HCT116 (cell line): ENCODE data around the gene C20orf204. TPM values are rescaled to one million over a fixed set of nuclear protein-coding genes. Genes with fewer than 3 reads are reported as not detected.

Source experiments
- ATAC-seq: fragments of 200-7000 bp; cut with Tn5 transposase; 2 replicates; pipeline ENCODE4 v1.9.1; 2020; ENCODE audit warnings: mild to moderate bottlenecking, moderate library complexity
- BruUV-seq: library from RNA; stranded (reverse); fragments of 400-500 nt; replicated peaks from 2 replicates; lab custom pipeline; 2021; lab: Mats Ljungman, UMichigan
- CTCF ChIA-PET: fragments of 300-600 bp; sonication (Branson Sonifier 250); formaldehyde crosslinking; loops from one replicate; lab custom pipeline; 2021; ENCODE audit warnings: antibody characterized with exemption; lab: Charles Lee
- POLR2A ChIA-PET: fragments of 300-600, 350-600 bp; sonication (Branson Sonifier 250); formaldehyde crosslinking; loops from one replicate; lab custom pipeline; 2021; ENCODE audit warnings: antibody characterized with exemption; lab: Charles Lee
- RAD21 ChIA-PET, 2 experiments: fragments of 300-600 bp; sonication (Branson Sonifier 250); formaldehyde crosslinking; loops; one replicate each; lab custom pipeline; 2023; ENCODE audit warnings: low total read pairs in 2 of 2; ENCODE audit not compliant: uncharacterized antibody in 2 of 2, unreplicated experiment in 2 of 2, low non-redundant PET in 1 of 2; lab: Charles Lee
- DNase-seq: peaks from one replicate; pipeline ENCODE4 v3.0.0-alpha.2; 2010; ENCODE audit warnings: low read depth, low spot score
- H2AFZ ChIP-seq: fragments of 200-600 bp; shearing (Covaris generic), sonication (generic); 2 replicates; pipeline ENCODE4 v1.6.1; 2017; ENCODE audit warnings: low read depth, mixed run types, mixed read lengths, antibody characterized with exemption, low read length; ENCODE audit not compliant: poor library complexity, severe bottlenecking
- H3K27ac ChIP-seq: 2 replicates; pipeline ENCODE4 v1.5.1; 2012; ENCODE audit warnings: low read depth, low read length
- H3K27me3 ChIP-seq: fragments of 200-600 bp; sonication (generic); 2 replicates; pipeline ENCODE4 v1.6.1; 2016; ENCODE audit warnings: mixed run types, low read length, mixed read lengths; ENCODE audit not compliant: insufficient read depth
- H3K36me3 ChIP-seq, 2 experiments: fragments of 200-500 bp in 1 of 2; fragments of 200-600 bp in 1 of 2; sonication (Bioruptor generic) in 1 of 2; sonication (generic) in 1 of 2; 2 replicates each; pipeline versions ENCODE4 v1.5.1 to v1.6.1; 2014 to 2016; ENCODE audit warnings: low read length in 2 of 2, inconsistent platforms in 1 of 2, mixed read lengths in 1 of 2, mixed run types in 1 of 2; ENCODE audit not compliant: insufficient read depth in 2 of 2, control insufficient read depth in 1 of 2
- H3K4me1 ChIP-seq, 2 experiments: fragments of 200-600 bp in 1 of 2; sonication (generic) in 1 of 2; 2 replicates each; pipeline versions ENCODE4 v1.5.1 to v1.6.1; 2012 to 2017; ENCODE audit warnings: low read length in 2 of 2, inconsistent platforms in 1 of 2, mild to moderate bottlenecking in 1 of 2, mixed read lengths in 1 of 2, mixed run types in 1 of 2, moderate library complexity in 1 of 2; ENCODE audit not compliant: insufficient read depth in 2 of 2, control insufficient read depth in 1 of 2
- H3K4me2 ChIP-seq: fragments of 200-600 bp; sonication (generic); 2 replicates; pipeline ENCODE4 v1.6.1; 2017; ENCODE audit warnings: mixed run types, low read length, mixed read lengths
- H3K4me3 ChIP-seq, 2 experiments: fragments of 200-600 bp in 1 of 2; sonication (generic) in 1 of 2; replicated peaks in 1 of 2; 2 replicates each; pipeline ENCODE4 v1.5.1; 2011 to 2016; ENCODE audit warnings: low read length in 2 of 2, control low read depth in 1 of 2, low read depth in 1 of 2, mild to moderate bottlenecking in 1 of 2, mixed read lengths in 1 of 2, mixed run types in 1 of 2
- H3K79me2 ChIP-seq: fragments of 200-600 bp; sonication (generic); 2 replicates; pipeline ENCODE4 v1.6.1; 2017; ENCODE audit warnings: mild to moderate bottlenecking, mixed run types, low read length, moderate library complexity, mixed read lengths; ENCODE audit not compliant: insufficient read depth
- H3K9ac ChIP-seq: fragments of 200-600 bp; sonication (generic); 2 replicates; pipeline ENCODE4 v1.6.1; 2016; ENCODE audit warnings: low read length, mixed read lengths
- H3K9me2 ChIP-seq: fragments of 200-600 bp; sonication (generic), shearing (Covaris generic); 2 replicates; pipeline ENCODE4 v1.6.1; 2017; ENCODE audit warnings: mixed run types, mild to moderate bottlenecking, moderate library complexity; ENCODE audit not compliant: insufficient read depth
- H3K9me3 ChIP-seq, 2 experiments: fragments of 200-500 bp in 1 of 2; fragments of 200-600 bp in 1 of 2; sonication (Bioruptor generic) in 1 of 2; sonication (generic) in 1 of 2; 2 replicates each; pipeline ENCODE4 v1.6.1; 2014 to 2017; ENCODE audit warnings: low read length in 2 of 2, mixed read lengths in 2 of 2, inconsistent platforms in 1 of 2, low read depth in 1 of 2, mild to moderate bottlenecking in 1 of 2, mixed run types in 1 of 2, moderate library complexity in 1 of 2; ENCODE audit not compliant: control insufficient read depth in 1 of 2, insufficient read depth in 1 of 2
- H4K20me1 ChIP-seq: fragments of 200-600 bp; sonication (generic), shearing (Covaris generic); 2 replicates; pipeline ENCODE4 v1.6.1; 2017; ENCODE audit warnings: mixed run types, mild to moderate bottlenecking, moderate library complexity; ENCODE audit not compliant: insufficient read depth
- ATF3 ChIP-seq: IDR thresholded peaks from 2 replicates; pipeline ENCODE4 v1.6.1; 2012
- CBX3 ChIP-seq: IDR thresholded peaks from 2 replicates; pipeline ENCODE4 v1.6.1; 2012; ENCODE audit warnings: low read depth
- CTCF ChIP-seq, 3 experiments: fragments of 200-600 bp in 1 of 3; sonication (generic) in 1 of 3; IDR thresholded peaks in 2 of 3; conservative IDR thresholded peaks in 1 of 3; 2 replicates each; pipeline ENCODE4 v1.5.1; 2012 to 2017; ENCODE audit warnings: low read depth in 2 of 3, low read length in 2 of 3, antibody characterized with exemption in 1 of 3, borderline replicate concordance in 1 of 3, control low read depth in 1 of 3, mild to moderate bottlenecking in 1 of 3, mixed read lengths in 1 of 3, mixed run types in 1 of 3, moderate library complexity in 1 of 3; ENCODE audit not compliant: insufficient read depth in 1 of 3
- EGR1 ChIP-seq: IDR thresholded peaks from 2 replicates; pipeline ENCODE4 v1.6.1; 2012; ENCODE audit warnings: low read depth
- FOSL1 ChIP-seq: IDR thresholded peaks from 2 replicates; pipeline ENCODE4 v1.6.1; 2012; ENCODE audit warnings: low read depth
- MAX ChIP-seq: IDR thresholded peaks from 2 replicates; pipeline ENCODE4 v1.6.1; 2012
- POLR2AphosphoS5 ChIP-seq: IDR thresholded peaks from 2 replicates; pipeline ENCODE4 v1.6.1; 2011; ENCODE audit warnings: mild to moderate bottlenecking, low read depth, low read length, moderate library complexity
- SRF ChIP-seq: IDR thresholded peaks from 2 replicates; pipeline ENCODE4 v1.6.1; 2012; ENCODE audit warnings: low read depth
- YY1 ChIP-seq: IDR thresholded peaks from 2 replicates; pipeline ENCODE4 v1.6.1; 2011; ENCODE audit warnings: low read length, low read depth, moderate library complexity, mild to moderate bottlenecking; ENCODE audit not compliant: insufficient replicate concordance; ENCODE audit errors: extremely low read depth
- ZFX ChIP-seq: fragments of 450-650 bp; IDR thresholded peaks from 2 replicates; pipeline ENCODE4 v1.6.1; 2017
- intact Hi-C: fragments of 100-400 bp; cut with micrococcal nuclease; formaldehyde crosslinking; loops from 2 replicates; pipeline ENCODE4 v1.10.0; 2022
- total RNA-seq: library from RNA; stranded (reverse); gene quantifications from one replicate; pipeline ENCODE4 v1.2.1, GENCODE V29; 2021; ENCODE audit not compliant: unreplicated experiment

The C20orf204 gene
- total RNA-seq, 1 experiment from 2014 or later, result 2.5 TPM

GRCh38 chr20:64006902-64007301 is 29.1 kb upstream of the C20orf204 start:
- TF ChIP-seq EGR1 (no peak), CBX3 (no peak), CTCF (IDR thresholded peaks at IDR 0.05 in 2 of 3, conservative IDR thresholded peaks at IDR 0.05 in 1 of 3; ENCODE audit: borderline replicate concordance in 1 of 3, insufficient read depth in 1 of 3, low read depth in 2 of 3, low read length in 2 of 3) (no peak), MAX (no peak), ZFX (no peak), POLR2AphosphoS5 (no peak), FOSL1 (no peak), ATF3 (no peak), YY1 (no peak), SRF (no peak)
- Histone ChIP-seq H3K4me3 (no peak overlapping the region), H3K79me2 (peaks cover 45% of the 10 kb centered on the region), H4K20me1 (no peaks in the 10 kb centered on the region), H3K9ac (no peak overlapping the region), H3K36me3 (peaks cover 33 to 52% of the 10 kb centered on the region in 2 experiments), H2AFZ (no peak overlapping the region), H3K9me3 (peaks cover 3 to 7% of the 10 kb centered on the region in 2 experiments; a peak in 2 of 4 replicates), H3K4me2 (no peak overlapping the region), H3K27me3 (no peaks in the 10 kb centered on the region), H3K27ac (no peak overlapping the region), H3K9me2 (no peaks in the 10 kb centered on the region), H3K4me1 (no peaks in the 10 kb centered on the region)
- RAD21 ChIA-PET, result no interaction called here
- ATAC-seq, result no peak
- no TSS peak for BruUV-seq
- POLR2A ChIA-PET, result no interaction called here
- CTCF ChIA-PET, result no interaction called here
- no peak for DNase-seq
- intact Hi-C loops, result no loop called here
